KMS-11 (cell line): Measurements from ENCODE around the gene SMIM38.

ENCODE experiments used
- H2AFZ ChIP-seq: fragments of 200-600 bp; sonication (generic); 2 replicates; pipeline ENCODE4 v1.6.1; 2016; ENCODE audit warnings: antibody characterized with exemption, mixed run types, low read depth
- H3K27ac ChIP-seq: fragments of 200-600 bp; sonication (generic); 2 replicates; pipeline ENCODE4 v1.6.1; 2016; ENCODE audit warnings: mild to moderate bottlenecking, mixed run types
- H3K27me3 ChIP-seq: fragments of 200-600 bp; sonication (generic); 2 replicates; pipeline ENCODE4 v1.6.1; 2017; ENCODE audit warnings: mild to moderate bottlenecking, low read depth, mixed run types, moderate library complexity; ENCODE audit not compliant: insufficient read depth
- H3K36me3 ChIP-seq: fragments of 200-600 bp; sonication (generic); 2 replicates; pipeline ENCODE4 v1.6.1; 2017; ENCODE audit warnings: mild to moderate bottlenecking, mixed run types; ENCODE audit not compliant: insufficient read depth
- H3K4me1 ChIP-seq: fragments of 200-600 bp; sonication (generic); 2 replicates; pipeline ENCODE4 v1.6.1; 2016; ENCODE audit warnings: mild to moderate bottlenecking, low read depth, mixed run types; ENCODE audit not compliant: poor library complexity, severe bottlenecking
- H3K4me2 ChIP-seq: fragments of 200-600 bp; sonication (generic); 2 replicates; pipeline ENCODE4 v1.7.0; 2016; ENCODE audit warnings: mild to moderate bottlenecking, mixed run types
- H3K4me3 ChIP-seq: fragments of 200-600 bp; sonication (generic); IDR thresholded peaks from 2 replicates; pipeline ENCODE4 v1.6.1; 2017; ENCODE audit warnings: low read depth, low read length, mixed read lengths; ENCODE audit not compliant: insufficient read depth
- H3K79me2 ChIP-seq: fragments of 200-600 bp; sonication (generic); 2 replicates; pipeline ENCODE4 v1.6.1; 2016; ENCODE audit warnings: low read depth, mixed run types; ENCODE audit not compliant: insufficient read depth
- H3K9ac ChIP-seq: fragments of 200-600 bp; sonication (generic); 2 replicates; pipeline ENCODE4 v1.6.1; 2016; ENCODE audit warnings: mild to moderate bottlenecking, mixed run types
- H4K20me1 ChIP-seq: fragments of 200-600 bp; sonication (generic); 2 replicates; pipeline ENCODE4 v1.6.1; 2016; ENCODE audit warnings: mild to moderate bottlenecking, mixed run types; ENCODE audit not compliant: insufficient read depth
- TF ChIP-seq, protein P1 (sequence below): fragments of 200-600 bp; sonication (generic); conservative IDR thresholded peaks from 2 replicates; pipeline ENCODE4 v1.6.1; 2017; ENCODE audit warnings: low read depth, mild to moderate bottlenecking, antibody characterized with exemption, low read length, moderate library complexity, mixed read lengths

Gene SMIM38

DNA sequence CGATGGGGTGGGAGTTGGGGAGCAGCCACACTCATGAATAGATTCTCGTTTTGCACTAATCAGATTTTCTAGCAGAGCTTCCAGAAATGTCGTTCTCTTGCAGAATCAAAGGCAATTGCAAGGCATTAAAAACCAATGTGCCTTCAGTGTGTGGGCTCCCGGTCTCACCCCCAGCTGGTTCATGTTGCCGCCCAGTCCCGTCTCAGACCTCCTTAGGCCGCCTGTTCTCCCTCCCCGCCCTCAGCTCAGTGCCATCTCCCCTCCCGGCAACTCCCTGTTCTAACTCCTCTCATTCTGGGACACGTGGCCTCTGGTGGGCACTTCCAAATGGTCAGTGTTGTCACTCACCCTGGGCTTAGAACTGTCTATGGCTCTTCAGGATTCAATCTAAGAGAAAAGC, 42.5 kb upstream of the SMIM38 start:
- Histone ChIP-seq H3K36me3 (no peaks in the 10 kb centered on the region), H3K27ac (no peak overlapping the region), H3K4me2 (no peak overlapping the region), H3K27me3 (peaks cover 29% of the 10 kb centered on the region; the same call in 1 of the 2 replicates), H2AFZ (no peak overlapping the region), H3K9ac (no peak overlapping the region), H3K4me3 (no peak overlapping the region), H3K79me2 (no peaks in the 10 kb centered on the region), H4K20me1 (no peaks in the 10 kb centered on the region), H3K4me1 (no peaks in the 10 kb centered on the region)
- TF ChIP-seq, protein P1, sequence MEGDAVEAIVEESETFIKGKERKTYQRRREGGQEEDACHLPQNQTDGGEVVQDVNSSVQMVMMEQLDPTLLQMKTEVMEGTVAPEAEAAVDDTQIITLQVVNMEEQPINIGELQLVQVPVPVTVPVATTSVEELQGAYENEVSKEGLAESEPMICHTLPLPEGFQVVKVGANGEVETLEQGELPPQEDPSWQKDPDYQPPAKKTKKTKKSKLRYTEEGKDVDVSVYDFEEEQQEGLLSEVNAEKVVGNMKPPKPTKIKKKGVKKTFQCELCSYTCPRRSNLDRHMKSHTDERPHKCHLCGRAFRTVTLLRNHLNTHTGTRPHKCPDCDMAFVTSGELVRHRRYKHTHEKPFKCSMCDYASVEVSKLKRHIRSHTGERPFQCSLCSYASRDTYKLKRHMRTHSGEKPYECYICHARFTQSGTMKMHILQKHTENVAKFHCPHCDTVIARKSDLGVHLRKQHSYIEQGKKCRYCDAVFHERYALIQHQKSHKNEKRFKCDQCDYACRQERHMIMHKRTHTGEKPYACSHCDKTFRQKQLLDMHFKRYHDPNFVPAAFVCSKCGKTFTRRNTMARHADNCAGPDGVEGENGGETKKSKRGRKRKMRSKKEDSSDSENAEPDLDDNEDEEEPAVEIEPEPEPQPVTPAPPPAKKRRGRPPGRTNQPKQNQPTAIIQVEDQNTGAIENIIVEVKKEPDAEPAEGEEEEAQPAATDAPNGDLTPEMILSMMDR = no peak

DNA sequence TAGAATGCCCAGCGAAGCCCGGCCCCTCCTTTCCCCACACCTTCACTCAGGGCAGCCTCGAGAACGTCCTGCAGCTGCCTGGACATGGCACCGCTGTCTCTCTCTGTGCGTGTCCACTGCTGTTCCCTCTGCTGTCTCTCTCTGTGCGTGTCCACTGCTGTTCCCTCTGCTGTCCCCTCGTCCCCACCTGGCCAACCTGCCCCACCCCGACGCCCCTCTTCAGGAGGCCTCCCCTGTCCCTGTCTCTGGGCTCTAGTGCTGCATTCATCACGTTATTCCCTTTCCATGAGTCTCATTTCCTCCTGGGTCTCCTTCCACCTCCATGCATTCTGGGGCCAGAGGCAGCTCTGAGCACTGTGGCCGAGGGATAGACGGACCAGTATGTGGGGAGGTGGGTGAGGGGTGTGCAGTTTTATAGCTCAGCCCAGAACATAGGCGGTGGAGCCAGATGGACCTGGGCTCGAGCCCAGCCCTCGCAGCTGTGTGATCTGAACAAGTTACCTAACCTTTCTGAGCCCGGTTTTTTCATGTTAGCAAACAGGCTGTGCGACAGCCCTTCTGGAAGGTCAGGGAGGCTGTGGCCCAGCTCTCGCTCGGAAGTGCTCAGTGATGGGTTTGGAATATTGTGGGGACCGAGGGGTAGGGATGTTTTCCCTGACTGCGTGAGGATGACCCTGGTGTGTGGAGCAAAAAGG, 41.9 kb upstream of the SMIM38 start:
- H3K9ac ChIP-seq = no peak overlapping the region
- no peaks in the 10 kb centered on the region for H3K36me3 ChIP-seq
- H3K79me2 ChIP-seq = no peaks in the 10 kb centered on the region
- TF ChIP-seq, protein P1 = no peak
- H2AFZ ChIP-seq = no peak overlapping the region
- H3K4me3 ChIP-seq = no peak overlapping the region
- H4K20me1 ChIP-seq = no peaks in the 10 kb centered on the region
- H3K27ac ChIP-seq = no peak overlapping the region
- peaks cover 28% of the 10 kb centered on the region; the same call in 1 of the 2 replicates for H3K27me3 ChIP-seq
- no peak overlapping the region for H3K4me2 ChIP-seq
- H3K4me1 ChIP-seq = no peaks in the 10 kb centered on the region

DNA sequence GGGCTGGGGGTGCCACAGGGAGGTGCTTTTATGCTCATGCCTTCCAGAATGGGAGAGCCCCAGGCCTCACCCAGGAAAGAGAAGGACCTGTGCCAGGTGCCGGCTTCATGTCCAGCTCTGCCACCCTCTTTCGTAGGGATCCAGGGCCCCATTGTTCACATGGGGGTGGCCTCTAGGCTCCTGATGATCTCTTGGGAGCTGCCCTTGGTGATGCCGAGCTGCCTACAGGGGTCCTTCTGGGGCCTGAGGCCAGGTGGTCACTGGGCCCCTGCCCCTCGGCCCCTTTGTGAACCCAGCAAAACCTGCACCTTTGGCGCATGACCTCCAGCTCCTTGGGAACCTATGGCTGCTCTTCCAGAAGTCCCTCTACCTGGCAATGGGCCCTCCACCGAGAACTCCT, 41.4 kb upstream of the SMIM38 start:
- Histone ChIP-seq H3K4me3 (no peak overlapping the region), H3K9ac (no peak overlapping the region), H3K36me3 (no peaks in the 10 kb centered on the region), H3K27ac (no peak overlapping the region), H3K4me2 (no peak overlapping the region), H2AFZ (no peak overlapping the region), H4K20me1 (no peaks in the 10 kb centered on the region), H3K79me2 (no peaks in the 10 kb centered on the region), H3K27me3 (peaks cover 28% of the 10 kb centered on the region; the same call in 1 of the 2 replicates), H3K4me1 (no peaks in the 10 kb centered on the region)
- TF ChIP-seq, protein P1 = no peak

DNA sequence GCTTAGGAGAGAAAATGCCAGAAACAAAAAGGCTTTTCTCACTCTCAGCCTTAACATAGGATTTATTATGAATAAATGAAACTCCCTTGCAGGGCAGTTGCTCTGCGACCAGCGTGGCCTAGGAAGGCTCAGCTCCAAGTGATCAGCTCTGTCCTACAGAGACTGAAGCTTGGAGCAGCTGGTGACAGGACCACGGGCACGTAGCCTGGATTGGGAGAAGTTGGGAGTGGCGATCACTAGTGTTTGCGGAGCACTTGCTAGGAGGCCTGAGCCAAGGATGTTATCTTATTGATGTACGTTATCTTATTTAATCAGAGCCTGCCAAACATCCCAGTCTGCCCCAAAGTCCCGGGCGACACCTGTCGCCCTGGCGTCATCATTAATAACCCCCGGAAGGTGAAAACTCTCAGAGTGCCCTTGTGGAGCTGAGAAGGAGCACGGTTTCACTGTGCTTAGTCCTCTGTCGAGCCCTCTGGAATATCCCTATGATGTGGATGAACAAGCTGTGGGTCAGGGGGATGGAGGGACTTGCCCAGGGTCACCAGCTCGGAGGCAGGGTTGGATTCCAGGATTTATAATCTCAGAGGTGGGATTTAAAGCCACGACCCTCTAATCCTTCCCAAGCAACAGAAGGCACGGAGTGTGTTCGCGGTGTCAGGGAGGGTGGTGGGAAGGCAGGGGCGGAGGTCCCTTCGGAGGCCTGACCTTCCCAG, 40.8 kb upstream of the SMIM38 start:
- Histone ChIP-seq H2AFZ (no peak overlapping the region), H3K27me3 (peaks cover 28% of the 10 kb centered on the region; the same call in 1 of the 2 replicates), H3K4me2 (no peak overlapping the region), H4K20me1 (no peaks in the 10 kb centered on the region), H3K9ac (no peak overlapping the region), H3K27ac (no peak overlapping the region), H3K36me3 (no peaks in the 10 kb centered on the region), H3K4me3 (no peak overlapping the region), H3K79me2 (no peaks in the 10 kb centered on the region), H3K4me1 (no peaks in the 10 kb centered on the region)
- TF ChIP-seq, protein P1 = no peak
